OCI-LY7 (cell line): Measurements from ENCODE around the gene CNTLN.

Experiments used
- EZH2phosphoT487 ChIP-seq: fragments of 200-600 bp; sonication (generic); IDR thresholded peaks from 2 replicates; pipeline ENCODE4 v1.6.1; 2018; ENCODE audit warnings: low read depth, borderline replicate concordance, mild to moderate bottlenecking, mixed run types, antibody characterized with exemption, low read length, moderate library complexity, mixed read lengths
- TF ChIP-seq, protein P1 (sequence below): fragments of 200-600 bp; sonication (generic); conservative IDR thresholded peaks from 2 replicates; pipeline ENCODE4 v1.5.1; 2014; ENCODE audit warnings: mild to moderate bottlenecking, antibody characterized with exemption, low read length, moderate library complexity, mixed read lengths

DNA sequence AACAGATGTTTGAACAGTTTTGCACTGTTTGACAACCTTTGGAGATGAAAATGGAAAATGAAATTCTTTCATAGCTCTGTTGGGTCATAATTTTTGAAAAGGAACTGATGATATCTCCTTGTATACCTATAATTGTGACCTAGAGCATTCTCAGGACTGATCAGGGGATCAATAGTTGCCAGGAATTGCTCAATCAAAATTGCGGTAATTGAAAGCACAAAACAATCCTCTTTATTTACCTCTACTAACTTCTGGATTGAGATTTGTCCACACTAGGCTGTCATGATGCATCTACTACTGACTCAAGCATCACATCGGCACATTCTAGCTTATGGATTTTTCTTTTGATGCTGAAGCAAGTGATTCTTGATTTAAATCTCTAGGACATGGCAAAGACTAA lies 4.1 kb upstream of the CNTLN start:
- TF ChIP-seq, protein P1, sequence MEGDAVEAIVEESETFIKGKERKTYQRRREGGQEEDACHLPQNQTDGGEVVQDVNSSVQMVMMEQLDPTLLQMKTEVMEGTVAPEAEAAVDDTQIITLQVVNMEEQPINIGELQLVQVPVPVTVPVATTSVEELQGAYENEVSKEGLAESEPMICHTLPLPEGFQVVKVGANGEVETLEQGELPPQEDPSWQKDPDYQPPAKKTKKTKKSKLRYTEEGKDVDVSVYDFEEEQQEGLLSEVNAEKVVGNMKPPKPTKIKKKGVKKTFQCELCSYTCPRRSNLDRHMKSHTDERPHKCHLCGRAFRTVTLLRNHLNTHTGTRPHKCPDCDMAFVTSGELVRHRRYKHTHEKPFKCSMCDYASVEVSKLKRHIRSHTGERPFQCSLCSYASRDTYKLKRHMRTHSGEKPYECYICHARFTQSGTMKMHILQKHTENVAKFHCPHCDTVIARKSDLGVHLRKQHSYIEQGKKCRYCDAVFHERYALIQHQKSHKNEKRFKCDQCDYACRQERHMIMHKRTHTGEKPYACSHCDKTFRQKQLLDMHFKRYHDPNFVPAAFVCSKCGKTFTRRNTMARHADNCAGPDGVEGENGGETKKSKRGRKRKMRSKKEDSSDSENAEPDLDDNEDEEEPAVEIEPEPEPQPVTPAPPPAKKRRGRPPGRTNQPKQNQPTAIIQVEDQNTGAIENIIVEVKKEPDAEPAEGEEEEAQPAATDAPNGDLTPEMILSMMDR: no peak
- no peak for TF ChIP-seq EZH2phosphoT487
